Breast epithelium (tissue), 3 donors: ENCODE results near the gene ASNSD1.

Experiments used
- CTCF ChIP-seq, 3 donors: fragments of 450-650 bp; IDR thresholded peaks; one replicate each; pipeline ENCODE4 v1.5.1; 2016 to 2017; ENCODE audit warnings: antibody characterized with exemption in 3 of 3, mild to moderate bottlenecking in 3 of 3, moderate library complexity in 3 of 3
- POLR2A ChIP-seq: fragments of 450-650 bp; IDR thresholded peaks from one replicate; pipeline ENCODE4 v1.6.1; 2016; ENCODE audit warnings: antibody characterized with exemption, mild to moderate bottlenecking, moderate library complexity

- no peak for TF ChIP-seq CTCF (IDR thresholded peaks at IDR 0.05)
- no peak for TF ChIP-seq POLR2A
These were observed 10.0 kb upstream of the ASNSD1 start for GRCh38 chr2:189651284-189651683.
